WTC11 (cell line): Measurements from ENCODE around the gene AKT2.

Experiments
- IRF1 ChIP-seq: sonication (generic); formaldehyde crosslinking; IDR thresholded peaks from 2 replicates; pipeline ENCODE4 v1.8.0; 2023; ENCODE audit warnings: missing genetic modification reagents
- NR2C2 ChIP-seq: sonication (generic); formaldehyde crosslinking; IDR thresholded peaks from 2 replicates; pipeline ENCODE4 v1.8.0; 2022; ENCODE audit warnings: mild to moderate bottlenecking, missing genetic modification reagents
- SMAD3 ChIP-seq: sonication (generic); formaldehyde crosslinking; IDR thresholded peaks from 2 replicates; pipeline ENCODE4 v1.8.0; 2022; ENCODE audit warnings: missing genetic modification reagents, mild to moderate bottlenecking, borderline replicate concordance
- SP1 ChIP-seq: sonication (generic); formaldehyde crosslinking; conservative IDR thresholded peaks from 2 replicates; pipeline ENCODE4 v1.8.1; 2022; ENCODE audit warnings: missing genetic modification reagents
- TF ChIP-seq, protein P1 (sequence below): fragments of 200-600 bp; IDR thresholded peaks from 2 replicates; pipeline ENCODE4 v1.8.0; 2022; ENCODE audit warnings: antibody characterized with exemption
- TF ChIP-seq, protein P2 (sequence below): sonication (generic); formaldehyde crosslinking; IDR thresholded peaks from 2 replicates; pipeline ENCODE4 v1.8.1; 2022; ENCODE audit warnings: low read depth, missing genetic modification reagents, borderline replicate concordance
- TF ChIP-seq, protein P3 (sequence below): fragments of 250-450 bp; sonication (Bioruptor Pico); conservative IDR thresholded peaks from 2 replicates; pipeline ENCODE4 v1.9.0; 2021; ENCODE audit warnings: mild to moderate bottlenecking

DNA sequence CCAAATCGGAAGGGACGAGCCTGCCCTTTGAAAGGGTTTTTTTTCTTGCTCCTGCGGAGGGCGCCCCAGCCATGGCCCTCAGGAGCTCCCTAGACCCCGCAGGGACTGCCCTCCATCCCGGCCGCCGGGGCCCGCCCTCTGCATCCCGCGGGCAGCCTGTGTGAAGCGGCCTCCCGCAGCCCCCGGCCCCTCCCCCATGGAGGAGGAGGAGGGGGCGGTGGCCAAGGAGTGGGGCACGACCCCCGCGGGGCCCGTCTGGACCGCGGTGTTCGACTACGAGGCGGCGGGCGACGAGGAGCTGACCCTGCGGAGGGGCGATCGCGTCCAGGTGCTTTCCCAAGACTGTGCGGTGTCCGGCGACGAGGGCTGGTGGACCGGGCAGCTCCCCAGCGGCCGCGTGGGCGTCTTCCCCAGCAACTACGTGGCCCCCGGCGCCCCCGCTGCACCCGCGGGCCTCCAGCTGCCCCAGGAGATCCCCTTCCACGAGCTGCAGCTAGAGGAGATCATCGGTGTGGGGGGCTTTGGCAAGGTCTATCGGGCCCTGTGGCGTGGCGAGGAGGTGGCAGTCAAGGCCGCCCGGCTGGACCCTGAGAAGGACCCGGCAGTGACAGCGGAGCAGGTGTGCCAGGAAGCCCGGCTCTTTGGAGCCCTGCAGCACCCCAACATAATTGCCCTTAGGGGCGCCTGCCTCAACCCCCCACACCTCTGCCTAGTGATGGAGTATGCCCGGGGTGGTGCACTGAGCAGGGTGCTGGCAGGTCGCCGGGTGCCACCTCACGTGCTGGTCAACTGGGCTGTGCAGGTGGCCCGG lies 93.1 kb downstream of the AKT2 start:
- TF ChIP-seq, protein P1, sequence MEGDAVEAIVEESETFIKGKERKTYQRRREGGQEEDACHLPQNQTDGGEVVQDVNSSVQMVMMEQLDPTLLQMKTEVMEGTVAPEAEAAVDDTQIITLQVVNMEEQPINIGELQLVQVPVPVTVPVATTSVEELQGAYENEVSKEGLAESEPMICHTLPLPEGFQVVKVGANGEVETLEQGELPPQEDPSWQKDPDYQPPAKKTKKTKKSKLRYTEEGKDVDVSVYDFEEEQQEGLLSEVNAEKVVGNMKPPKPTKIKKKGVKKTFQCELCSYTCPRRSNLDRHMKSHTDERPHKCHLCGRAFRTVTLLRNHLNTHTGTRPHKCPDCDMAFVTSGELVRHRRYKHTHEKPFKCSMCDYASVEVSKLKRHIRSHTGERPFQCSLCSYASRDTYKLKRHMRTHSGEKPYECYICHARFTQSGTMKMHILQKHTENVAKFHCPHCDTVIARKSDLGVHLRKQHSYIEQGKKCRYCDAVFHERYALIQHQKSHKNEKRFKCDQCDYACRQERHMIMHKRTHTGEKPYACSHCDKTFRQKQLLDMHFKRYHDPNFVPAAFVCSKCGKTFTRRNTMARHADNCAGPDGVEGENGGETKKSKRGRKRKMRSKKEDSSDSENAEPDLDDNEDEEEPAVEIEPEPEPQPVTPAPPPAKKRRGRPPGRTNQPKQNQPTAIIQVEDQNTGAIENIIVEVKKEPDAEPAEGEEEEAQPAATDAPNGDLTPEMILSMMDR = no peak
- TF ChIP-seq IRF1 (CRISPR knock-in tag) (no peak), SP1 (CRISPR knock-in tag) (no peak), SMAD3 (CRISPR knock-in tag) (no peak), NR2C2 (no peak)
- TF ChIP-seq, protein P2, sequence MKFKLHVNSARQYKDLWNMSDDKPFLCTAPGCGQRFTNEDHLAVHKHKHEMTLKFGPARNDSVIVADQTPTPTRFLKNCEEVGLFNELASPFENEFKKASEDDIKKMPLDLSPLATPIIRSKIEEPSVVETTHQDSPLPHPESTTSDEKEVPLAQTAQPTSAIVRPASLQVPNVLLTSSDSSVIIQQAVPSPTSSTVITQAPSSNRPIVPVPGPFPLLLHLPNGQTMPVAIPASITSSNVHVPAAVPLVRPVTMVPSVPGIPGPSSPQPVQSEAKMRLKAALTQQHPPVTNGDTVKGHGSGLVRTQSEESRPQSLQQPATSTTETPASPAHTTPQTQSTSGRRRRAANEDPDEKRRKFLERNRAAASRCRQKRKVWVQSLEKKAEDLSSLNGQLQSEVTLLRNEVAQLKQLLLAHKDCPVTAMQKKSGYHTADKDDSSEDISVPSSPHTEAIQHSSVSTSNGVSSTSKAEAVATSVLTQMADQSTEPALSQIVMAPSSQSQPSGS (CRISPR knock-in tag) = no peak
- TF ChIP-seq, protein P3, sequence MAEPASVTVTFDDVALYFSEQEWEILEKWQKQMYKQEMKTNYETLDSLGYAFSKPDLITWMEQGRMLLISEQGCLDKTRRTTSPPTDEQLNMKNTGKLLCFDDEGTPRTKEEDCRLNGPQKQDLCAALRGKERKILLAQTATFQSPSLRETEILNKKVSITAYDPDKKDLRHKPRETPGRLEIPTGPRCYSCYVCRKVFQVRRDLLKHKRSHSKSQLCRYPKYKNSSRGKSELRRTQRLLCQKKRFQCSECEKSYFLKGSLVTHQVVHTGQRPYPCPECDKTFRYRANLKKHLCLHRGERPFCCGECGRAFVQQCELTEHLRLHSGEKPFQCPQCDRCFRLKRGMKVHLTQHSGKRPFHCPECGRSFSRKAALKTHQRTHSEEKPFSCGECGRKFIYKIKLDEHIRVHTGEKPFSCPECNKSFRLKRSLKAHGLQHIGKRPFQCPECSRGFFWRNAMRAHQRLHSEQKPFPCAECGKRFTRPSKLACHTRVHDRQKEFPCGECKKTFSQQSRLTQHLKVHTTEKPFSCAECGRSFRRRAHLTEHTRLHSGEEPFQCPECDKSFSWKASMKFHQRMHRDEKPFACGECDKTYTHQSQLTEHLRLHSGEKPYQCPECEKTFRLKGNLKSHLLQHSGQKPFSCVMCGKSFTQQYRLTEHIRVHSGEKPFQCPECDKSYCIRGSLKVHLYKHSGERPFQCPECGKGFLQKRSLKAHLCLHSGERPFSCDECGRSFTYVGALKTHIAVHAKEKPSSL (CRISPR knock-in tag) = no peak
